Gastroesophageal sphincter (tissue), 4 donors: ENCODE measurements around the gene MADCAM1. TPM values are rescaled to one million over a fixed set of nuclear protein-coding genes. Genes with fewer than 3 reads are reported as not detected.
A peak's percentile ranks its signal among the peaks of the same experiment; 100 is the strongest.

Experiments used
- ATAC-seq: fragments of 150-250 bp; one replicate; pipeline ENCODE4 v1.9.1; 2016; ENCODE audit warnings: mild to moderate bottlenecking, moderate library complexity
- H3K27ac ChIP-seq, 4 donors: fragments of 200-600 bp; sonication (generic) in 3 of 4; 1 replicate in 3 of 4; 2 replicates in 1 of 4; pipeline ENCODE4 v1.5.1; 2016 to 2019
- H3K27me3 ChIP-seq: fragments of 200-600 bp; sonication (generic); one replicate; pipeline ENCODE4 v1.5.1; 2019
- H3K36me3 ChIP-seq, 2 donors: fragments of 200-600 bp; sonication (generic); one replicate each; pipeline ENCODE4 v1.5.1; 2019; ENCODE audit warnings: control low read depth in 1 of 2
- H3K4me1 ChIP-seq, 3 donors: fragments of 200-600 bp; sonication (generic); 1 replicate in 2 of 3; 2 replicates in 1 of 3; pipeline ENCODE4 v1.5.1; 2016 to 2019; ENCODE audit warnings: control low read depth in 2 of 3
- H3K4me3 ChIP-seq, 2 donors: fragments of 200-600 bp; sonication (generic); one replicate each; pipeline ENCODE4 v1.5.1; 2019; ENCODE audit warnings: mild to moderate bottlenecking in 1 of 2, moderate library complexity in 1 of 2
- H3K9me3 ChIP-seq, 3 donors: fragments of 200-600 bp; sonication (generic); one replicate each; pipeline ENCODE4 v1.5.1; 2017 to 2019; ENCODE audit warnings: control low read depth in 2 of 3
- CTCF ChIP-seq, 4 experiments: fragments of 200-600 bp in 2 of 4; fragments of 450-650 bp in 2 of 4; sonication (generic) in 1 of 4; IDR thresholded peaks; one replicate each; pipeline ENCODE4 v1.5.1; 2017 to 2019; ENCODE audit warnings: antibody characterized with exemption in 4 of 4, mild to moderate bottlenecking in 2 of 4, moderate library complexity in 2 of 4
- EP300 ChIP-seq: sonication (generic); formaldehyde crosslinking; IDR thresholded peaks from one replicate; pipeline ENCODE4 v1.6.1; 2017; ENCODE audit warnings: antibody characterized with exemption, mild to moderate bottlenecking
- POLR2A ChIP-seq, 2 donors: fragments of 450-650 bp; IDR thresholded peaks; one replicate each; pipeline ENCODE4 v1.6.1; 2017; ENCODE audit warnings: antibody characterized with exemption in 2 of 2, mild to moderate bottlenecking in 2 of 2, moderate library complexity in 1 of 2
- POLR2AphosphoS5 ChIP-seq: sonication (generic); formaldehyde crosslinking; IDR thresholded peaks from one replicate; pipeline ENCODE4 v1.6.1; 2017; ENCODE audit warnings: antibody characterized with exemption
- WGBS, 2 donors: methylation state at CpG; one replicate each; pipeline ENCODE4 v1.1.5; 2018; ENCODE audit warnings: low coverage in 1 of 2; 5-methylcytosine and 5-hydroxymethylcytosine counted together
- total RNA-seq, 4 donors: library from RNA; depleted of rRNA; stranded (reverse); fragments of >200 nt; gene quantifications; one replicate each; pipeline ENCODE4 v1.1.0, GENCODE V29; 2016

The MADCAM1 gene
- total RNA-seq, 4 donors from 2014 or later, result 0.20 to 0.46 (median 0.40) TPM; not detected in 1

GRCh38 chr19:540867-541637 is 44.8 kb downstream of the MADCAM1 start:
- H3K4me1 ChIP-seq, result peaks cover 0 to 18% (median 0%) of the 10 kb centered on the region in 3 donors
- no peak for ATAC-seq
- no peaks in the 10 kb centered on the region for H3K27me3 ChIP-seq
- H3K36me3 ChIP-seq, result peaks cover 3 to 64% of the 10 kb centered on the region in 2 donors
- TF ChIP-seq CTCF (IDR thresholded peaks at IDR 0.05), result no peak
- no peak for TF ChIP-seq EP300
- TF ChIP-seq POLR2AphosphoS5, result no peak
- no peak for TF ChIP-seq POLR2A (IDR thresholded peaks at IDR 0.05)
- no peak overlapping the region for H3K27ac ChIP-seq
- H3K4me3 ChIP-seq, result no peak overlapping the region
- H3K9me3 ChIP-seq, result no peaks in the 10 kb centered on the region
- 88 to 91% methylated on average over 7 to 15 of the region's 51 CpGs for WGBS, 2 donors

GRCh38 chr19:541699-542098 is 45.4 kb downstream of the MADCAM1 start:
- Histone ChIP-seq H3K4me3 (no peak overlapping the region), H3K9me3 (no peaks in the 10 kb centered on the region), H3K4me1 (peaks cover 0 to 12% (median 0%) of the 10 kb centered on the region in 3 donors), H3K36me3 (peaks cover 0 to 57% of the 10 kb centered on the region in 2 donors), H3K27me3 (no peaks in the 10 kb centered on the region), H3K27ac (no peak overlapping the region)
- 80% methylated on average over 3 of the region's 26 CpGs; no CpG with 5 or more reads in 1 of the 2 donors for WGBS, 2 donors
- no peak for TF ChIP-seq POLR2AphosphoS5
- no peak for TF ChIP-seq CTCF (IDR thresholded peaks at IDR 0.05)
- no peak for TF ChIP-seq EP300
- TF ChIP-seq POLR2A (IDR thresholded peaks at IDR 0.05), result no peak
- no peak for ATAC-seq

GRCh38 chr19:542173-542866 is 46.0 kb downstream of the MADCAM1 start:
- 74% methylated on average over 6 of the region's 34 CpGs; no CpG with 5 or more reads in 1 of the 2 donors for WGBS, 2 donors
- peak; percentile 23 for ATAC-seq
- Histone ChIP-seq H3K36me3 (peaks cover 0 to 51% of the 10 kb centered on the region in 2 donors), H3K4me1 (peaks cover 0 to 11% (median 0%) of the 10 kb centered on the region in 3 donors), H3K27me3 (peaks cover 6% of the 10 kb centered on the region), H3K27ac (no peak overlapping the region), H3K9me3 (no peaks in the 10 kb centered on the region), H3K4me3 (no peak overlapping the region)
- TF ChIP-seq POLR2AphosphoS5, result no peak
- no peak for TF ChIP-seq CTCF (IDR thresholded peaks at IDR 0.05)
- TF ChIP-seq EP300, result no peak
- TF ChIP-seq POLR2A (IDR thresholded peaks at IDR 0.05), result no peak

GRCh38 chr19:543910-544608 is 47.8 kb downstream of the MADCAM1 start, which contains the start of gene GZMM:
TSS of gene GZMM (plus strand) at chr19:544053. CDS start at chr19:544072, 19 bp downstream.
- H3K4me3 ChIP-seq, result no peak within 1 kb of the TSS
- WGBS, 2 donors, result 55% methylated on average over 6 of the region's 31 CpGs; no CpG with 5 or more reads in 1 of the 2 donors
- H3K4me1 ChIP-seq, result peaks cover 0 to 11% (median 0%) of the 10 kb centered on the region in 3 donors
- H3K9me3 ChIP-seq, result no peaks in the 10 kb centered on the region
- H3K27ac ChIP-seq, result no peak within 1 kb of the TSS
- TF ChIP-seq EP300 (no peak), CTCF (IDR thresholded peaks at IDR 0.05) (no peak), POLR2A (IDR thresholded peaks at IDR 0.05) (no peak), POLR2AphosphoS5 (no peak)
- peaks cover 22% of the 10 kb centered on the region for H3K27me3 ChIP-seq
- H3K36me3 ChIP-seq, result peaks cover 0 to 36% of the 10 kb centered on the region in 2 donors
- ATAC-seq, result peak; percentile 29
